Ascending aorta (tissue), 2 donors: Measurements from ENCODE around the gene C1QTNF3. TPM values are rescaled to one million over a fixed set of nuclear protein-coding genes. Genes with fewer than 3 reads are reported as not detected.

Experiments
- DNase-seq, 2 donors: peaks; one replicate each; pipeline ENCODE4 v3.0.0-alpha.2; 2019; ENCODE audit warnings: low spot score in 2 of 2
- H3K27ac ChIP-seq, 2 donors: fragments of 200-600 bp; sonication (generic); one replicate each; pipeline ENCODE4 v1.5.1; 2016 to 2017; ENCODE audit warnings: mild to moderate bottlenecking in 1 of 2
- H3K27me3 ChIP-seq: fragments of 200-600 bp; sonication (generic); one replicate; pipeline ENCODE4 v1.5.1; 2017
- H3K36me3 ChIP-seq, 2 donors: fragments of 200-600 bp; sonication (generic); one replicate each; pipeline ENCODE4 v1.5.1; 2016
- H3K4me1 ChIP-seq, 2 donors: fragments of 200-600 bp; sonication (generic); one replicate each; pipeline ENCODE4 v1.5.1; 2016 to 2017; ENCODE audit warnings: mild to moderate bottlenecking in 1 of 2
- H3K4me3 ChIP-seq, 2 donors: fragments of 200-600 bp; sonication (generic); one replicate each; pipeline ENCODE4 v1.5.1; 2016 to 2017; ENCODE audit warnings: mild to moderate bottlenecking in 1 of 2
- H3K9me3 ChIP-seq, 2 donors: fragments of 200-600 bp; sonication (generic); one replicate each; pipeline ENCODE4 v1.5.1; 2016
- CTCF ChIP-seq, 3 experiments: fragments of 200-600 bp in 2 of 3; fragments of 450-650 bp in 1 of 3; sonication (generic) in 2 of 3; IDR thresholded peaks; one replicate each; pipeline ENCODE4 v1.5.1; 2016 to 2019; ENCODE audit warnings: antibody characterized with exemption in 3 of 3, mild to moderate bottlenecking in 1 of 3, moderate library complexity in 1 of 3
- intact Hi-C: fragments of 100-400 bp; cut with DNase I; formaldehyde crosslinking; loops from one replicate; pipeline ENCODE4 v1.15.1; 2023
- total RNA-seq: library from RNA; depleted of rRNA; stranded (reverse); fragments of >200 nt; gene quantifications from one replicate; pipeline ENCODE4 v1.1.0, GENCODE V29; 2016

Gene C1QTNF3
- total RNA-seq, 1 donor from 2014 or later, result 1.3 TPM

GRCh38 chr5:34064656-34065055 lies 21.6 kb upstream of the C1QTNF3 start:
- intact Hi-C loops, result no loop called here
- Histone ChIP-seq H3K27me3 (no peaks in the 10 kb centered on the region), H3K27ac (no peak overlapping the region), H3K9me3 (no peaks in the 10 kb centered on the region), H3K4me3 (no peak overlapping the region), H3K36me3 (no peaks in the 10 kb centered on the region), H3K4me1 (no peaks in the 10 kb centered on the region)
- no peak for DNase-seq
- no peak for TF ChIP-seq CTCF (IDR thresholded peaks at IDR 0.05)

GRCh38 chr5:34062419-34062818 lies 19.4 kb upstream of the C1QTNF3 start:
- no peaks in the 10 kb centered on the region for H3K4me1 ChIP-seq
- DNase-seq, result no peak
- no peaks in the 10 kb centered on the region for H3K9me3 ChIP-seq
- H3K27me3 ChIP-seq, result no peaks in the 10 kb centered on the region
- intact Hi-C loops, result no loop called here
- H3K27ac ChIP-seq, result no peak overlapping the region
- no peaks in the 10 kb centered on the region for H3K36me3 ChIP-seq
- no peak overlapping the region for H3K4me3 ChIP-seq
- TF ChIP-seq CTCF (IDR thresholded peaks at IDR 0.05), result no peak

- no peak overlapping the region for H3K4me3 ChIP-seq
- no peak overlapping the region for H3K27ac ChIP-seq
- no peak for DNase-seq
- no peaks in the 10 kb centered on the region for H3K9me3 ChIP-seq
- H3K4me1 ChIP-seq, result no peaks in the 10 kb centered on the region
- intact Hi-C loops, result no loop called here
- no peaks in the 10 kb centered on the region for H3K27me3 ChIP-seq
- no peaks in the 10 kb centered on the region for H3K36me3 ChIP-seq
- TF ChIP-seq CTCF (IDR thresholded peaks at IDR 0.05), result no peak
Measured at GRCh38 chr5:34061993-34062392, 19.0 kb upstream of the C1QTNF3 start.

- DNase-seq, result no peak
- no peaks in the 10 kb centered on the region for H3K36me3 ChIP-seq
- H3K4me3 ChIP-seq, result no peak overlapping the region
- intact Hi-C loops, result no loop called here
- H3K27ac ChIP-seq, result no peak overlapping the region
- TF ChIP-seq CTCF (IDR thresholded peaks at IDR 0.05), result no peak
- H3K27me3 ChIP-seq, result no peaks in the 10 kb centered on the region
- H3K9me3 ChIP-seq, result no peaks in the 10 kb centered on the region
- H3K4me1 ChIP-seq, result no peaks in the 10 kb centered on the region
Measured at GRCh38 chr5:34059977-34060376, 17.0 kb upstream of the C1QTNF3 start.

DNA sequence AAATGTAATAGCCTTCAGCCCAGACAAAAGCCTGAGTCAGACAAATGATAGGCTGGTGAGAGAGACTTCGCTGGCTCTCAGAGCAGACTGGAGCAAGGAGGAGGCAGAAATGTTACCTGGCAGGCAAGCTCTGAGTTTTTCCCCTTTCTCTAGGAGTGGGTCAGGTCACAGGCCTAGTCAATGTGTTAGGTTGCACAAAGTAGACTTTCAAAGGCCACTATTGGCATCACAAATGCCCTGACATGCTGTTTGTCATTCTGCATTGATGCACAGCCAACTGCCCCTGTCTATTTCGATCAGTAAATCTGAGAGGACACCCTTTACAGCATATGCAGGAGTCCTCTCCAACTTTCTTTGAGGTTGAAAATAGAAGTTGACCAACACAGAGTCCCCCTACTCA lies 15.5 kb upstream of the C1QTNF3 start:
- no peak for TF ChIP-seq CTCF (IDR thresholded peaks at IDR 0.05)
- intact Hi-C loops, result no loop called here
- H3K27me3 ChIP-seq, result no peaks in the 10 kb centered on the region
- H3K4me1 ChIP-seq, result no peaks in the 10 kb centered on the region
- DNase-seq, result no peak
- H3K36me3 ChIP-seq, result no peaks in the 10 kb centered on the region
- H3K27ac ChIP-seq, result no peak overlapping the region
- H3K4me3 ChIP-seq, result no peak overlapping the region
- no peaks in the 10 kb centered on the region for H3K9me3 ChIP-seq

GRCh38 chr5:34057569-34057968 lies 14.6 kb upstream of the C1QTNF3 start:
- no peak overlapping the region for H3K27ac ChIP-seq
- peaks cover 0 to 3% of the 10 kb centered on the region in 2 donors for H3K4me1 ChIP-seq
- no peaks in the 10 kb centered on the region for H3K9me3 ChIP-seq
- no peak for TF ChIP-seq CTCF (IDR thresholded peaks at IDR 0.05)
- intact Hi-C loops, result no loop called here
- DNase-seq, result no peak
- no peaks in the 10 kb centered on the region for H3K36me3 ChIP-seq
- H3K4me3 ChIP-seq, result no peak overlapping the region
- no peaks in the 10 kb centered on the region for H3K27me3 ChIP-seq
